GM21529 (cell line): Measurements from ENCODE around the gene E2F3.

ENCODE experiments used
- ATAC-seq: cut with Tn5 transposase; IDR thresholded peaks from one replicate; pipeline ENCODE4 v1.9.1; 2021; ENCODE audit not compliant: unreplicated experiment

E2F3 gene

GRCh38 chr6:20529086-20529448, 127.4 kb downstream of the E2F3 start:
- ATAC-seq: peak; percentile 58

DNA sequence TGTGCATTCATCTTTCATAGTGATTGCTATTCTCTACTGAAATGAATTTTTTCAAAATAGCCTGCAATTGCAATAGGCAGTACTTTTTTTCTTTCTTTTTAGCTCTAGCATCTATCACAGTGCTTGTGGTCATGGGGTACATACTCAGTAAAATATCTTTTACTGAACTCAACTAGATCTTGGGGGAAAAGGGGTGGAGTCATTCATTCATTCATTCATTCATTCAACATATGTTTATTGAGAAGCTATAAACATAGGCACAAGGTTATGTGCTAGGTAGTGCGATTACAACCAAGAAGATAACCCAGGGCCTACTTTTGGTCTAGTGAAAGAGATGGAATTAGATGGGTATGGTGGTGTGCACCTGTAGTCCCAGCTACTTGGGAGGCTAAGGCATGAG, 131.2 kb downstream of the E2F3 start:
- ATAC-seq: no peak

DNA sequence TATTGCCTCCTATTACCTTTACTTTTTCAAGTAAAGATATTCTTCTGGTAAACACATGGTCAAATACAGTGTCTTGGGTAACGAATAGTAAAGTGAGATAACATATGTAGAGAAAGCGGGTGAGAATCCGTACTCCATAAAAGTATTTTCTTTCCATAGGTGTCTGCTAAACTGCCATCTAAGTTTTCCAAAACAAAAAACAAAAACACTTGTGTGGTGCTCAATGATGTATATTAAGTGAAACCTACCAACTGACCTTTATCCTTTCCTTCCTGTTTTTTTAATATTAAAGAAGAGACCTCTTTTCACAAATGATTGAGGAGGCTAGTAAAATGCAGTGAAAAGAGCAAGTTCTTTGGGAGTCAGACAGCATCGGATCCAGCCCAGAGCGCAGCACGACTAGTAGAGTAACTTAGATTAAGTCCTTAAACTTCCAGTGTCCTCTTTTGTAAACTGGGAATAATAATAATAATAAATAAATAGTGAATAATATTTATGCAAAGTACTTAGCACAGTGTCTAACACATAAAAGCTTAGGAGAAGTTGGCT, 132.1 kb downstream of the E2F3 start:
- ATAC-seq: peak; percentile 3

GRCh38 chr6:20534295-20535262, 132.9 kb downstream of the E2F3 start, which contains the start of gene CDKAL1:
TSS of gene CDKAL1 (plus strand) at chr6:20534457. CDS start at chr6:20546351, 11,894 bp downstream.
- ATAC-seq: peak; percentile 89

DNA sequence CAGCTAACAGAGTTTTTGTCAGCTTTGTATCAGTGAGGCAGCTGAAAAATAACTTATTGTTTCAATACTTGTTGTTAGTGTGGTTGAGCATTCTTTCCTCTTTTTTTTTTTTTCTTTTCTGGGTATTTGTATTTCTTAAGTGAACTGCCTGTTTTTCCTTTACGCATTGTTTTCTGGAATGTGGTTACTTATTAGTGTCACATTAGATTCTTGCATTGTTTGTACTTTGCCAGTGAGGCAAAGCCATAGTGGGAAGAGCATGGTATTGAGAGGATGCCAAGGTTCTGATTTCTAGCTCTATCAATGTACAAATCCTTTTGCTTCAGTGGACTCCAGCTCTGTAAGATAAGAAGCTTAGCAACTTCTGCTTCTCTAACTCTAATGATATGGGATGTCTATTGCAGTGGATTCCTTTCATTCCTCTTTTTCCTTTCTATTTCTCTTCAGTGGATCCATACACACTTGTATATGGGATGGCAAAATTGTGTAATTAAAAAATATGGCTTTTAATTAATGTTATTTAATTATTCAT, 136.5 kb downstream of the E2F3 start:
- no peak for ATAC-seq

GRCh38 chr6:20538907-20539306, 137.2 kb downstream of the E2F3 start:
- ATAC-seq: no peak

DNA sequence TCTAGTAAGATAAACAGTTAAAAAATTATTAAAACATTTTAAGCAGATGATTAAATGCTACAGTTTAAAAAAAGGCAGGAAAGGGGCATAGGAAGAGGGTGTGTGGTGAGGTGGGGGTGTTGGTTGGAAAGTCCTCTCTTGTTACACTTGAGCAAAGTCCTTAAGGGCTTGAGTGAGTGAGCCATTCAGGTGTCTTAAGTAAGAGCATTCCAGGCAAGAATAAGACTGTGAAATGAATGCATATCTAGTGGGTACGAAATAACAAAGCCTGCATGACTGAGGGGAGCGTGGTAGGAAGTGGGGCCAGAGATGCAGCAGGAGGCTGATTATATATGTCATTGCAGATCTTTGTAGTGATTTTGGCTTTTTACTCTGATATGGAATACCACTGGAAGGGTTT, 137.7 kb downstream of the E2F3 start:
- ATAC-seq: no peak

DNA sequence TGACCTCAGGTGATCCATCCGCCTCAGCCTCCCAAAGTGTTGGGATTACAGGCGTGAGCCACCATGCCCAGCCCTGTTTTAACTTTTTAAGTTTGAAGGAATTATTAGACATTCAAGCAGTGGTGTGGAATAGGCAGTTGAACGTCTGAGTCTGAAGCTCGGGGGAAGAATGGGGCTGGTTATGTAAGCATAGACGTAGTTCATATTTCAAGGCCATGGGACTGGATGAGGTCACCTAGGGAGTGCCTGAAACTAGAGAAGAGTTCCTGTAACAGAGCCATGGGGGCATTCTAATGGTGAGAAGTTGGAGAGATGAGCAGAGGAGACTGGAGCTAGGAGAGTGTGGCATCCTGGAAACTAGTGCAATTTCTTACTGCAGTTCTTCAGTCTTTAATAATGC, 139.0 kb downstream of the E2F3 start:
- no peak for ATAC-seq

- no peak for ATAC-seq
Observed at GRCh38 chr6:20541382-20541781, 139.7 kb downstream of the E2F3 start.

DNA sequence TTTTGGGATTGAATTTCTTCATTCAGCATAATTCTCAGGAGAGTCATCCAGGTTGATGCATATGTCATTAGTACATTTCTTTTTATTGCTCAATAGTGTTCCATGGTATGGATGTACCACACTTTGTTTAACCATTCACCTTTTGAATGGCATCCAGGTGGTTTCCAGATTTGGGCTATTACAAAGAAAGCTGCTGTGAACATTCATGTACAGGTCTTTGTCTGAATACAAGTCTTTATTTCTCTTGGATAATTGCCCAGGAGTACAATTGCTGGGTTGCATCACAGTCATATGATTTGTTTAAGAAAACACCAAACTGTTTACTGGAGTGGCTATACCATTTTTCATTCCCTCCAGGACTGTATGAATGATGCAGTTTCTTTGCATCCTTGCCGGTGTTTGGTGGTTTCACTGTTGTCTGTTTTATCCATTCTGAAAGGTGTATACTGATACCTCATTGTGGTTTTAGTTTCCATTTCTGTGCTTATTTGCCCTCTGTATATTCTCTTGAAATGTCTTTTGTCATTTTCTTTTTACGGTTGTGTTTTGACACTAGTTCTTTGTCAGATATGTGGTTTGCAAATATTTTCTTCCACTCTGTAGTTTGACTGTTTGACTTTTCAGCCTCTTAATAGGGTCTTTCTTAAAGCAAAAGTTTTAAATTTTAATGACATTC, 141.4 kb downstream of the E2F3 start:
- ATAC-seq: peak; percentile 100
